Measurements from ENCODE around the gene KMT5B.

DNA sequence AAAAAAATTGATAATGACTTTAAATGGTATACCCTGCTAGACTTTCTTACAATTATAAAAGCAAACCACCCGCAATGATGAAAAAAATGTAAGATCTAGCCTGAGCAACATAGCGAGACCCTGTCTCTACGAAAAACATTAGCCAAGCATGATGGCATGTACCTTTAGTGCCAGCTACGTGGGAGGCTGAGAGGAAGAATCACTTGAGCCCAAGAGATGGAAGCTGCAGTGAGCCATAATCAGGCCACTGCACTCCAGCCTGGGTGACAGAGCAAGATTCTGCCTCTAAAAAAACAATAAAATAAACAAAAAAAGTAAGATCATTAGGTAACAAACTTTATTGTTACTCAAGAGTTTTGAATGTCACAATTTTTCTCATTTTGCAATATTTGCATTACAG, 39.2 kb downstream of the KMT5B start:
- TF ChIP-seq, protein P1, sequence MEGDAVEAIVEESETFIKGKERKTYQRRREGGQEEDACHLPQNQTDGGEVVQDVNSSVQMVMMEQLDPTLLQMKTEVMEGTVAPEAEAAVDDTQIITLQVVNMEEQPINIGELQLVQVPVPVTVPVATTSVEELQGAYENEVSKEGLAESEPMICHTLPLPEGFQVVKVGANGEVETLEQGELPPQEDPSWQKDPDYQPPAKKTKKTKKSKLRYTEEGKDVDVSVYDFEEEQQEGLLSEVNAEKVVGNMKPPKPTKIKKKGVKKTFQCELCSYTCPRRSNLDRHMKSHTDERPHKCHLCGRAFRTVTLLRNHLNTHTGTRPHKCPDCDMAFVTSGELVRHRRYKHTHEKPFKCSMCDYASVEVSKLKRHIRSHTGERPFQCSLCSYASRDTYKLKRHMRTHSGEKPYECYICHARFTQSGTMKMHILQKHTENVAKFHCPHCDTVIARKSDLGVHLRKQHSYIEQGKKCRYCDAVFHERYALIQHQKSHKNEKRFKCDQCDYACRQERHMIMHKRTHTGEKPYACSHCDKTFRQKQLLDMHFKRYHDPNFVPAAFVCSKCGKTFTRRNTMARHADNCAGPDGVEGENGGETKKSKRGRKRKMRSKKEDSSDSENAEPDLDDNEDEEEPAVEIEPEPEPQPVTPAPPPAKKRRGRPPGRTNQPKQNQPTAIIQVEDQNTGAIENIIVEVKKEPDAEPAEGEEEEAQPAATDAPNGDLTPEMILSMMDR (IDR thresholded peaks at IDR 0.05) = no peak
- TF ChIP-seq MAZ (IDR thresholded peaks at IDR 0.05; ENCODE audit: borderline replicate concordance, low read depth, low read length) (no peak), HOXA7 (CRISPR knock-in tag; IDR thresholded peaks at IDR 0.05) (no peak), RCOR1 (IDR thresholded peaks at IDR 0.05; ENCODE audit: low read depth, low read length) (no peak), ZSCAN20 (CRISPR knock-in tag; IDR thresholded peaks at IDR 0.05) (no peak), RAD21 (conservative IDR thresholded peaks at IDR 0.05 in 1 of 2, IDR thresholded peaks at IDR 0.05 in 1 of 2) (no peak), JUNB (IDR thresholded peaks at IDR 0.05) (no peak), RNF2 (IDR thresholded peaks at IDR 0.05; ENCODE audit: borderline replicate concordance, low read depth) (no peak), ZNF302 (CRISPR knock-in tag; IDR thresholded peaks at IDR 0.05) (no peak), POLR2A (IDR thresholded peaks at IDR 0.05; ENCODE audit: low read length) (no peak), MAFK (IDR thresholded peaks at IDR 0.05; ENCODE audit: partially characterized antibody) (no peak), KDM1A (IDR thresholded peaks at IDR 0.05; ENCODE audit: low read depth) (no peak)
- TF ChIP-seq, protein P2, sequence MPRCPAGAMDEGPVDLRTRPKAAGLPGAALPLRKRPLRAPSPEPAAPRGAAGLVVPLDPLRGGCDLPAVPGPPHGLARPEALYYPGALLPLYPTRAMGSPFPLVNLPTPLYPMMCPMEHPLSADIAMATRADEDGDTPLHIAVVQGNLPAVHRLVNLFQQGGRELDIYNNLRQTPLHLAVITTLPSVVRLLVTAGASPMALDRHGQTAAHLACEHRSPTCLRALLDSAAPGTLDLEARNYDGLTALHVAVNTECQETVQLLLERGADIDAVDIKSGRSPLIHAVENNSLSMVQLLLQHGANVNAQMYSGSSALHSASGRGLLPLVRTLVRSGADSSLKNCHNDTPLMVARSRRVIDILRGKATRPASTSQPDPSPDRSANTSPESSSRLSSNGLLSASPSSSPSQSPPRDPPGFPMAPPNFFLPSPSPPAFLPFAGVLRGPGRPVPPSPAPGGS (IDR thresholded peaks at IDR 0.05) = no peak
